EL (cell line): ENCODE data around the gene ARL9.

Experiments used
- DNase-seq: peaks from one replicate; pipeline ENCODE4 v3.0.0-alpha.2; 2016

ARL9 gene

GRCh38 chr4:56505269-56506130 lies at the start of gene ARL9:
TSS of gene ARL9 (plus strand) at chr4:56505791. CDS start at chr4:56505863, 72 bp downstream.
- peak; percentile 70 for DNase-seq

- DNase-seq: no peak
Observed at GRCh38 chr4:56460085-56460484, 45.5 kb upstream of the ARL9 start.

GRCh38 chr4:56462157-56462556 lies 43.4 kb upstream of the ARL9 start:
- no peak for DNase-seq

GRCh38 chr4:56463711-56464110 lies 41.9 kb upstream of the ARL9 start:
- no peak for DNase-seq

GRCh38 chr4:56464581-56464980 lies 41.0 kb upstream of the ARL9 start:
- no peak for DNase-seq

- peak; percentile 55 for DNase-seq
Observed at GRCh38 chr4:56465599-56466295, 39.8 kb upstream of the ARL9 start.

GRCh38 chr4:56466296-56466761 lies 39.3 kb upstream of the ARL9 start:
- DNase-seq: peak; percentile 88

GRCh38 chr4:56466910-56467283 lies 38.7 kb upstream of the ARL9 start:
- no peak for DNase-seq

GRCh38 chr4:56467284-56468096 lies 38.1 kb upstream of the ARL9 start, which contains the start of gene SRP72:
TSS of gene SRP72 (plus strand) at chr4:56467617. CDS start at chr4:56467636, 19 bp downstream.
- DNase-seq: peak; percentile 91

- peak; percentile 39 for DNase-seq
Observed at GRCh38 chr4:56468097-56468422, 37.5 kb upstream of the ARL9 start.

GRCh38 chr4:56469489-56470210 lies 35.9 kb upstream of the ARL9 start:
- no peak for DNase-seq

GRCh38 chr4:56475917-56476316 lies 29.7 kb upstream of the ARL9 start:
- no peak for DNase-seq

GRCh38 chr4:56477192-56477702 lies 28.3 kb upstream of the ARL9 start:
- DNase-seq: no peak

GRCh38 chr4:56480691-56481090 lies 24.9 kb upstream of the ARL9 start:
- no peak for DNase-seq

- DNase-seq: no peak
Observed at GRCh38 chr4:56496241-56496640, 9.3 kb upstream of the ARL9 start.

- DNase-seq: no peak
Observed at GRCh38 chr4:56511098-56511497, 5.5 kb downstream of the ARL9 start.

- peak; percentile 12 for DNase-seq
Observed at GRCh38 chr4:56512166-56512565, 6.6 kb downstream of the ARL9 start.

GRCh38 chr4:56513517-56513916 lies 7.9 kb downstream of the ARL9 start:
- no peak for DNase-seq

GRCh38 chr4:56530269-56531148 lies 24.9 kb downstream of the ARL9 start:
- DNase-seq: peak; percentile 86

GRCh38 chr4:56531149-56531770 lies 25.7 kb downstream of the ARL9 start:
- no peak for DNase-seq

GRCh38 chr4:56531823-56532222 lies 26.2 kb downstream of the ARL9 start:
- no peak for DNase-seq
